ENCODE results near the gene DHRS2. TPM values are rescaled to one million over a fixed set of nuclear protein-coding genes. Genes with fewer than 3 reads are reported as not detected.

DHRS2 gene
- total and polyA plus RNA-seq, 4 experiments from 2014 or later, result not detected

DNA sequence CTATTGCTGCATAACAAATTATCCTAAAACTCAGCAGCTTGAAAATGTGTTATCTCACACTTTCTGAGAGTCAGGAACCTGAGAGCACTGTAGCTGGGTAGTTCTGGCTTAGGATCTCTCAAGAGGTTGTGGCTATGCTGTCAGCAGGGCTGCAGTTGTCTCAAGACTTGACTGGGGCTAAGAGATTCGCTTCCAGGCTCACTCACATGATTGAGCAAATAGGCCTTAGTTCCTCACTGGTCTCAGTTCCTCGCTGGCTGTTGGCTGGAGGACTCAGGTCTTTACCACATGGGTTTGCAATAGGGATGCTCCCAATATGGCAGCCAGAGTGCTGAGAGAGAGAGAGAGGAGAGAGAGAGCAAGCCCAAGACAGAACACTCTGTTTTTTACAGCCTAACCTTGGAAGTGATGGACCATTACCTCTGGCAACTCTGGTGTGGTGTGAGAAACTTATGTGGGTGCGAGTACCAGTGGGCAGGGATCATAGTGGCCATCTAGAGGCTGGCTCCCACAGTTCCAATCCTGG lies 15.9 kb upstream of the DHRS2 start:
- ChIA-PET CTCF (ENCODE audit: partially characterized antibody) (interaction anchor here (1.3 to 3.5 kb wide), 3 partner anchors 11 to 31 kb away, joined by 3 to 22 read pairs (median 3); no protein-coding TSS in a partner anchor), POLR2A (ENCODE audit: partially characterized antibody) (no interaction called here)
- Histone ChIP-seq H3K27ac (ENCODE audit: low read depth, low read length) (no peak overlapping the region), H3K9me3 (ENCODE audit: control insufficient read depth in 1 of 2, low read length in 2 of 2) (no peaks in the 10 kb centered on the region), H3K4me3 (ENCODE audit: low read length in 2 of 2) (no peak overlapping the region), H3K36me3 (ENCODE audit: insufficient read depth, low read length) (no peaks in the 10 kb centered on the region), H3K4me1 (ENCODE audit: insufficient read depth, low read length) (no peaks in the 10 kb centered on the region), H3K27me3 (ENCODE audit: insufficient read depth, low read length) (no peaks in the 10 kb centered on the region)
- H3K4me1 Mint-ChIP-seq, result no peaks in the 10 kb centered on the region
- H3K36me3 Mint-ChIP-seq, result no peaks in the 10 kb centered on the region
- peaks cover 0 to 16% (median 10%) of the 10 kb centered on the region in 8 donors for H3K9me3 Mint-ChIP-seq
- DNase-seq, result no peak
- intact Hi-C loops (cut with micrococcal nuclease), result no loop called here
- no peak overlapping the region for H3K27ac Mint-ChIP-seq
- H3K27me3 Mint-ChIP-seq, result peaks cover 9 to 15% of the 10 kb centered on the region in 2 donors
- no peak overlapping the region for H3K4me3 Mint-ChIP-seq

DNA sequence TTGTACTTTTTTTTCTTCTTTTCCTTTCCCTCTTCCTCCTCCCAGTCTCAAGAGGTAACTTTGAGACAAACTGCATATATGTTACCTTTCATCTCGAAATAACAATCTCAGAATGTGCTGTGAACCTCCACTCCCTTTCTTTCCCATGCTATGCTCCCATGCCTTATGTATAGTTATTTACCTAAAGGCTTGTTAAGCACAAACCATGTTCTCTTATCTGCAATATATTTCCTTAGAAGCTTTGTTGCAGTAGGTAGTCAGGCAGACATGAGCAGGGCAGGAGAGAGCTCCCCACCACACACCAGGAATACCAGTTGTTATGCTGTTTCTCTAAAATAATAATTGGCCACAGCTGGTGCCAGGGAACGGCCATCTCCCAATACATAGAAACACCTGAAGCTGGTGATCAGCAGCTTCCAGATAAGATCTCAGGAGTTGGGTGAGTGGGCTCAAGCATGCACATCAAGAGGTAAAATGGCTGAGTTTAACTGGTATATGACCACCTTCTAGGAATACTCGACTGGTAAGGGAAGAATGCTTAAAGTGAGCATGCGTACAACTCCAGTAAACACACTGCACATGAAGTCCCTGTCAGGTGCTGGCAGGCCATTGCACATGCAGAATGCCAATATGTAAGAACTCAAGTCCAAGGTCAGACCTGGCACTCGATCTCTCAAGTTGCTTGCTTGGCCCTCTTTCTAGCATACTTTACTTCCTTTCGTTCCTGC lies 14.8 kb upstream of the DHRS2 start:
- intact Hi-C loops (cut with micrococcal nuclease), result no loop called here
- no peaks in the 10 kb centered on the region for H3K4me1 ChIP-seq (ENCODE audit: insufficient read depth, low read length)
- H3K27ac ChIP-seq (ENCODE audit: low read depth, low read length), result no peak overlapping the region
- H3K36me3 Mint-ChIP-seq, result no peaks in the 10 kb centered on the region
- no peak for DNase-seq
- H3K4me1 Mint-ChIP-seq, result no peaks in the 10 kb centered on the region
- peak overlapping the region in 1 of 8 donors; percentile 37 for H3K4me3 Mint-ChIP-seq
- H3K27me3 ChIP-seq (ENCODE audit: insufficient read depth, low read length), result no peaks in the 10 kb centered on the region
- H3K4me3 ChIP-seq (ENCODE audit: low read length in 2 of 2), result no peak overlapping the region
- ChIA-PET POLR2A (ENCODE audit: partially characterized antibody) (no interaction called here), CTCF (ENCODE audit: partially characterized antibody) (interaction anchor here (1.5 to 3.5 kb wide), 2 partner anchors 10 to 32 kb away, joined by 3 to 22 read pairs; no protein-coding TSS in a partner anchor)
- no peaks in the 10 kb centered on the region for H3K36me3 ChIP-seq (ENCODE audit: insufficient read depth, low read length)
- H3K9me3 ChIP-seq (ENCODE audit: control insufficient read depth in 1 of 2, low read length in 2 of 2), result no peaks in the 10 kb centered on the region
- no peak overlapping the region for H3K27ac Mint-ChIP-seq
- H3K9me3 Mint-ChIP-seq, result peaks cover 0 to 18% (median 12%) of the 10 kb centered on the region in 8 donors
- H3K27me3 Mint-ChIP-seq, result peaks cover 6 to 12% of the 10 kb centered on the region in 2 donors

DNA sequence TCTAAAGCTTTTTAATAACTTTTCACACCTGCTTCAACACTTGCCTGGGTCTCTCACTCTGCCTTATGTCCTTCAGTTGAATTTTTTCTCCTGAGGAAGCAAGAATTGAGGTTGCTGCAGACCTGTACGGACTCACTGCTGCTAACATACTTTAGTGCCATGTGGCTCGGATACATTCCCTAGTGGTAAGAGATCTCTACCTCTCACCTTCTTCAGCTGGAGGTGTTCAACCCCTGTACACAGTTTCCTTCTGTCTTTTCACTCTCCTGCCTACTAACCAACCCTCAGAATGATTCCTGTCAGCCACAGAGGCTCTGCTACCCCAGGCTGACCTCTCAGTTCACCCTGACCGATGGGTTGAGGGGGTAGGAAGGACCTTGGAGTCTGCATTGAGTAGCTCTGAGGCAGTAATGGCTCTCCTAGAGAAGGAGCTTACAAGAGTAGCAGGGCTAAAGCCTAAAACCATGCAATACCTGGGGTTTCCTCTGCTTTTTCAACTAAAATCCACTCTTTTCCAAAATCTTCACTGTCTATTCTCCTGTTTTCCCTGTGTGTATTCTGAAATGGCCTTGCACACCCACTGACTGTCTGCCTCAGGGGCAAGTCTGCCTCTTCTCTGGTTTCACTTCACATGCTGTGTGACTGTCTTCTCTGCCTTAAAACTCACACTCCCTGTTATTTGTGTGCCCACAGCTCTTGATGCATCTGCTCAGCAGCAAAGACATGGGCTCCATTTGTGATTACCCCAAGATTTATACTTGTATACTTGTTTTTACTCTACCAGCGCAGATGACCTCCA lies 14.0 kb upstream of the DHRS2 start:
- intact Hi-C loops (cut with micrococcal nuclease), result no loop called here
- Histone ChIP-seq H3K4me3 (ENCODE audit: low read length in 2 of 2) (no peak overlapping the region), H3K27ac (ENCODE audit: low read depth, low read length) (no peak overlapping the region), H3K27me3 (ENCODE audit: insufficient read depth, low read length) (no peaks in the 10 kb centered on the region), H3K4me1 (ENCODE audit: insufficient read depth, low read length) (no peaks in the 10 kb centered on the region), H3K36me3 (ENCODE audit: insufficient read depth, low read length) (no peaks in the 10 kb centered on the region), H3K9me3 (ENCODE audit: control insufficient read depth in 1 of 2, low read length in 2 of 2) (no peaks in the 10 kb centered on the region)
- Mint-ChIP-seq H3K36me3 (no peaks in the 10 kb centered on the region), H3K27me3 (peaks cover 7 to 12% of the 10 kb centered on the region in 2 donors), H3K4me3 (peak overlapping the region in 1 of 8 donors; percentile 37), H3K9me3 (peaks cover 0 to 18% (median 12%) of the 10 kb centered on the region in 8 donors), H3K4me1 (no peaks in the 10 kb centered on the region), H3K27ac (no peak overlapping the region)
- no peak for DNase-seq
- ChIA-PET CTCF (ENCODE audit: partially characterized antibody) (interaction anchor here (1.5 to 3.5 kb wide), 2 partner anchors 9 to 33 kb away, joined by 3 to 22 read pairs; no protein-coding TSS in a partner anchor), POLR2A (ENCODE audit: partially characterized antibody) (no interaction called here)

DNA sequence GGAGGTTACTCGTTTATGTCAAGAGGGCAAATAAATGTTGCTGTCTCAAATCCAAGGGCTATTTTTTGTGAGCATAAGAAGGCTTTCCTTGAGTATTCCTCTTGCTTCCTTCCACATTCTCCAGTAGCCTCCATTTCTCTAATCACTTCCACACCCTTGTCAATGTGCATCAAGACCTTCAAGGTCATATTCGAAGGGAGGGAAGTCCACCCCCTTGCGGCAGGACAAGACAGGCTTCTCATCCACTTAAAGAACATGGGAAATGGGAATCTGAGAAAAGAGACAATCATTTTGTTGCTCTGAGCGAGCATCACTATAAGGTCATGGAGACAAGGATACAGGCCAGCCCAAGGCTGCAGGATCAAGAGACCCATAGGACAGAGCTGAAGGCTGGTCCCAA lies 13.2 kb upstream of the DHRS2 start:
- Histone ChIP-seq H3K27ac (ENCODE audit: low read depth, low read length) (no peak overlapping the region), H3K9me3 (ENCODE audit: control insufficient read depth in 1 of 2, low read length in 2 of 2) (no peaks in the 10 kb centered on the region), H3K4me1 (ENCODE audit: insufficient read depth, low read length) (no peaks in the 10 kb centered on the region), H3K36me3 (ENCODE audit: insufficient read depth, low read length) (no peaks in the 10 kb centered on the region), H3K4me3 (ENCODE audit: low read length in 2 of 2) (no peak overlapping the region), H3K27me3 (ENCODE audit: insufficient read depth, low read length) (no peaks in the 10 kb centered on the region)
- Mint-ChIP-seq H3K27ac (no peak overlapping the region), H3K4me1 (no peaks in the 10 kb centered on the region), H3K4me3 (no peak overlapping the region), H3K9me3 (peaks cover 0 to 18% (median 12%) of the 10 kb centered on the region in 8 donors), H3K36me3 (no peaks in the 10 kb centered on the region), H3K27me3 (peaks cover 9 to 12% of the 10 kb centered on the region in 2 donors)
- CTCF ChIA-PET (ENCODE audit: partially characterized antibody), result interaction anchor here (3.5 kb wide), 1 partner anchor 8 kb away, joined by 22 read pairs; no protein-coding TSS in a partner anchor
- POLR2A ChIA-PET (ENCODE audit: partially characterized antibody), result no interaction called here
- DNase-seq, result no peak
- intact Hi-C loops (cut with micrococcal nuclease), result no loop called here

DNA sequence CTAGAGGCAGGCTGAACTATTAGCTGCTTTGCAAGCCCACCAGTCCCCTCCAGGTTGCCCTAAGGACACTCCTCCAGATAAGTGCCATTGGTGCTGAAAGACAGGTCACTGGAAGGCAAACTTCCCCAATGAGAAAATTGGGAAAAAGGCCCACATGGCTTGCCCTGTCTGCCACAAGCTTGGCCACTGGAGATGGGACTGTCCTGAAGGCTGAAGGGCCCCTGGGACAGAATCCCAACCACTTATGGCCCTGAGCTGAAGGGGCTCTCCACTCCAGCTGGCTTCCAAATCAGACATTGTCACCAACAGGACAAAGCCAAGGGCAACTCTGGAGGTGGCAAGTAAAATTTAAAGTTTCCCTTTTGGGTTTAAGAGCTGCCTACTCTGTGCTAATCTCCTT lies 12.2 kb upstream of the DHRS2 start:
- Histone ChIP-seq H3K4me3 (ENCODE audit: low read length in 2 of 2) (no peak overlapping the region), H3K27ac (ENCODE audit: low read depth, low read length) (no peak overlapping the region), H3K9me3 (ENCODE audit: control insufficient read depth in 1 of 2, low read length in 2 of 2) (no peaks in the 10 kb centered on the region), H3K36me3 (ENCODE audit: insufficient read depth, low read length) (no peaks in the 10 kb centered on the region), H3K27me3 (ENCODE audit: insufficient read depth, low read length) (no peaks in the 10 kb centered on the region), H3K4me1 (ENCODE audit: insufficient read depth, low read length) (no peaks in the 10 kb centered on the region)
- H3K4me1 Mint-ChIP-seq, result no peaks in the 10 kb centered on the region
- ChIA-PET CTCF (ENCODE audit: partially characterized antibody) (interaction anchor here (1.0 to 1.6 kb wide), 2 partner anchors 9 to 13 kb away, joined by 3 to 13 read pairs; no protein-coding TSS in a partner anchor), POLR2A (ENCODE audit: partially characterized antibody) (no interaction called here)
- intact Hi-C loops (cut with micrococcal nuclease), result no loop called here
- peaks cover 8 to 9% of the 10 kb centered on the region in 2 donors for H3K27me3 Mint-ChIP-seq
- H3K9me3 Mint-ChIP-seq, result peaks cover 0 to 18% (median 12%) of the 10 kb centered on the region in 8 donors
- H3K27ac Mint-ChIP-seq, result no peak overlapping the region
- no peak overlapping the region for H3K4me3 Mint-ChIP-seq
- DNase-seq, result no peak
- no peaks in the 10 kb centered on the region for H3K36me3 Mint-ChIP-seq

DNA sequence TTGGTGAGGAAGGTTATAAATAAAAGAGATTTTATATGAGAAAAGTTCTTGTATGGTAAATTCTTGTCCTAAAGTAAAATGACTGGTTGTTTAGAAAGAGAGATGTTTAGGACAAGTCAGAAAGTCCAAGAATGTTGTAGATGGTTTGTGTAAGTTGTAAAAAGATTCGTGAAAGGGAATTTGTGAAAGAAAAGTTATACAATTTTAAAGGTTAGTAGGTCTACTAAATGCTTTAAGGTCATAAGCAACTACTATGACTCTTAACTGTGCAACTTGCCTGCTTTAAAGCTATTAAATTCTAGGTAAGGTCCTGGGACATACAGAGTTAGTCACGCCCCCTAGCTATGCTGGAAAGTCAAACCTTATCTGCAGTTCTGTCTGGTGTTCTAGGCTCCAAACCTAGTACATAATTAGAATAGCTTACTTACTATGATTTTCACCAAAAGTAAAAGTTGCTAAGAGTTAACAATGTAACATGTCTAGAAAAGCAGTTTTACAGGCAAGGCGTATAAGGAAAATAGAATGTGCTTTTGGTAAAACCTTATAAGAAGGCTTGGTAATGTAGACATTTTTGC lies 11.2 kb upstream of the DHRS2 start:
- Histone ChIP-seq H3K4me1 (ENCODE audit: insufficient read depth, low read length) (no peaks in the 10 kb centered on the region), H3K27ac (ENCODE audit: low read depth, low read length) (no peak overlapping the region), H3K36me3 (ENCODE audit: insufficient read depth, low read length) (no peaks in the 10 kb centered on the region), H3K27me3 (ENCODE audit: insufficient read depth, low read length) (no peaks in the 10 kb centered on the region), H3K4me3 (ENCODE audit: low read length in 2 of 2) (no peak overlapping the region), H3K9me3 (ENCODE audit: control insufficient read depth in 1 of 2, low read length in 2 of 2) (no peaks in the 10 kb centered on the region)
- Mint-ChIP-seq H3K27ac (no peak overlapping the region), H3K36me3 (no peaks in the 10 kb centered on the region), H3K4me1 (no peaks in the 10 kb centered on the region), H3K9me3 (peaks cover 0 to 18% (median 12%) of the 10 kb centered on the region in 8 donors), H3K27me3 (peaks cover 8 to 9% of the 10 kb centered on the region in 2 donors), H3K4me3 (no peak overlapping the region)
- intact Hi-C loops (cut with micrococcal nuclease), result no loop called here
- POLR2A ChIA-PET (ENCODE audit: partially characterized antibody), result no interaction called here
- CTCF ChIA-PET (ENCODE audit: partially characterized antibody), result interaction anchor here (1.0 to 1.6 kb wide), 3 partner anchors 8 to 36 kb away, joined by 3 to 13 read pairs (median 3); no protein-coding TSS in a partner anchor
- DNase-seq, result no peak

All from CD4-positive, alpha-beta memory T cell (primary cell).